ENCODE results near the gene FAM24B.

FAM24B gene

DNA sequence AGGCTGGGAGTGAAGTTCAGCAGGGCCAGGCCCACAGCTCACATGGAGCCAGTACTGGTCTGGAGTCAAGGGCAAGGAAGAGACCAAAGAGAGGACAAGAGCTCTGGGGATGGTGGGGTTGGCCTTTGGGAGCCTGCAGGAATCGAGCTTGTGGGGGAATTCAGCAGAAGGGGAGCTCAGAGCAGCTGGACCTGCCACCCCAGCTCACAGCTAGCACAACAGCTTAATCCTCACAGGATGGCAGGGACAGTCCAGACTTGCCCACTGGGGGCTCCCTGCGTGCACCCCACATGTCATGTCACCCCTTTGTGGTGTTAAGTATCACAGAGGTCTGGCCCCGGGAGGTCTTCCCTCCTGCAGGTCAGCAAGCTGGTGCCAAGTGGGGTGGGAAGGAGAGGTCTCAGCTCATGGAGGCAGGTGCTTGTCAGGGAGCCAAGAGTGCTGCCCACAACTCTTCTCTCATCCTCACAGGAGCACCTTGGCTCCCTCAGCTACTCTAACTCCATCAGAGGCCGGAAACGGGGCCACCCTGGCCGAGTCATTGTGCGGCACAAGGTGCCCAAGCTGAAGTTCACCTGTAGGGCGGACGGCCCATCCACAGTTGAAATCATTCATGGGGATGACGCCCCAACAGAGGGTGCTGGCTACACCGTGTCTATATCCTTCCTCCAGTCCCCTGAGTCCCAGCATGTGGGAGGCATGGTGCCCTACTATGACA is 56.2 kb downstream of the FAM24B start:
- DNase-seq = no peak

DNA sequence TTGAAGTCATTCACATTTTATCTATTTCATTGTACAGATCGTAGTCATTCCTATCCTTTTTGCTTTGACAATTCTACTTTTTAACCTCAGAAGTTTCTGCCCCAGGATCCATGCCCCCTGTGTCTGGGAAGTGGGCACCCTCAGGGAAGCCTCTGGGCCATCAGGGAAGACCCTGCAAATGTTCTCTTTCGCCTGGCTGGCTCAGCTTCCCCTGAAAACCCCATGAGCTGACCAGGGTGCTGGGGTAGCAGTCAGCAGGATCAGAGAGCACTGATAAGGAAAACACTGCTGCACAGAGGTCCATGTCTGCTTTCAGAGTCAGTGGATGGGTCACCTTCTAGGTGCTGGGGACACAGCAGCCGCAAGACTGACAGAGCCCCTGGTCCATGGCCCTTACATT is 57.6 kb downstream of the FAM24B start:
- no peak for DNase-seq

DNA sequence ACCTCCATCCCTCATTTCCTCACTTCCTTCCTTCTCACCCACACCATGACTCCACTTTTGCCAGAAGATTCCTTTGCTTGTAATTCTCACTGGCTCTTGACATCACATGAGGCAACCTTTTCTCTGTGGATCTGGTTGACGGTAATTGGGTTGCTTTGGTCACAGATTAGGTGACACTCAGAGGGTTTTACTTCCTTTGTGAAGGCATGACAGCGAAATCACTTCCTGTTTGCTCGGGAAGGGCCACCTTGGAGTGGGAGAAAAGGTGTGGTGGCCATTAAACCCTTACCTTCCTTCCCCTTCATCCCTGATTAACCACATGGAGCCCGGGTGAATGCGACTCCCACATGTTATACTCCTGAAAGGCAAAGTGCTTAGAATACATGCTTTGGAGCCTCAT is 63.9 kb downstream of the FAM24B start:
- no peak for DNase-seq

DNA sequence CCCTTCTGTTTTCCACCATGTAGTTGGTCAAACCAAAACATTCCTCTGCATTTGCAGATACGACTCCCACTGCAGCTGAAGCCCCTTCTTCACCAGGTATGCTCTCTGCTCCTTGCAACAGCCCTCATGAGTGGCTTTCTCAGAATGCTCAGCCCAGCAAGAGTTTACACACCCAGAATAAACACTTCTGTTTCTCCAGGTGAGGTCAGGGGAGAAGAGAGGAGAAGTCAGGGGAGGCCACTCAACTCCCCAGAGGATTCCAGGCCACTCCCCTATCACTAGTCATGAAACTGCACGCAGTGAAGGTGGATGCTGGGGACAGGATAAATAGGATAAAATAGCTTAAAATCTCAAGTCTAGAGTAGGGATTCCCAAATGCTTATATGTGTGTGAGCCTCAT is 64.9 kb downstream of the FAM24B start:
- peak; percentile 10 for DNase-seq

DNA sequence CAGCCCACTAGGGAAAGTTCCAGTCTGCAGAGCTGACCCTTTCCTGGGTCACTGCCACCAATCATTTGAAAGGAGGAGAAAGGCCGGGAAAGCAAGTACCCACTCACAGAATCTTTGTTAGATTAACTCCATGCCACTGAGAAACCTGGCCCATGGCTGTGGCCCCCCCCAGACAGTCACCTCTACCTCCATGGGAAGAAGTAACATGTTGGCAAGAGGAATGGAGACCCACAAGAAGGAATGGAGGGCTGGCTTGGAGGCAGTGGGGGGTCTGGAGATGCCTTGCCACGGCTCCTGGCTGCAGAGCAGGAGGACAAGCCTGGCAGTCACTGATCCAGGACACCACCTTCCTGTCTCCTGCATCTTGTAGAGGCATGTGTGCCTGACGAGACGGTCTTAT is 66.6 kb downstream of the FAM24B start:
- no peak for DNase-seq

DNA sequence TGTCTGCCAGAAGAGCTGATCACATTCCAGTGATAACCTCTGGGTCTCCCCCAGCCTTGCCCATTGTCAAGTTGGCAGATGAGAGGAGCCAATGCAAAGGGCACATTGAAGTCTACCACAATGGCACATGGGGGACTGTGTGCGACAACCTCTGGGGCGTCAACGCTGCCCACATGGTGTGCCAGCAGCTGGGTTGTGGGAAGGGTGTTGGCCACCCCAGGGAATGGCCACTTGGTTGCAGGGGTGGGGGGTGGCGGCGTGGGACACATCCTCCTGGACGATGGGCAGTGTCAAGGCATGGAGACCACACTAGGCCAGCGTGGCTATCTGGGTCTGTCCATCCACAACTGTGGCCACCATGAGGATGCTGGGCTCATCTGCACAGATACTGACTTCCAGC is 77.1 kb downstream of the FAM24B start:
- no peak for DNase-seq

Measured in NCI-H510A treated with DMSO at 0.1 percent for 48 hours (cell line).